ENCODE results near the gene CACNA1G. TPM values are rescaled to one million over a fixed set of nuclear protein-coding genes. Genes with fewer than 3 reads are reported as not detected.

The CACNA1G gene
- total and polyA plus RNA-seq, 2 experiments from 2014 or later, result 19.0 to 46.1 TPM

DNA sequence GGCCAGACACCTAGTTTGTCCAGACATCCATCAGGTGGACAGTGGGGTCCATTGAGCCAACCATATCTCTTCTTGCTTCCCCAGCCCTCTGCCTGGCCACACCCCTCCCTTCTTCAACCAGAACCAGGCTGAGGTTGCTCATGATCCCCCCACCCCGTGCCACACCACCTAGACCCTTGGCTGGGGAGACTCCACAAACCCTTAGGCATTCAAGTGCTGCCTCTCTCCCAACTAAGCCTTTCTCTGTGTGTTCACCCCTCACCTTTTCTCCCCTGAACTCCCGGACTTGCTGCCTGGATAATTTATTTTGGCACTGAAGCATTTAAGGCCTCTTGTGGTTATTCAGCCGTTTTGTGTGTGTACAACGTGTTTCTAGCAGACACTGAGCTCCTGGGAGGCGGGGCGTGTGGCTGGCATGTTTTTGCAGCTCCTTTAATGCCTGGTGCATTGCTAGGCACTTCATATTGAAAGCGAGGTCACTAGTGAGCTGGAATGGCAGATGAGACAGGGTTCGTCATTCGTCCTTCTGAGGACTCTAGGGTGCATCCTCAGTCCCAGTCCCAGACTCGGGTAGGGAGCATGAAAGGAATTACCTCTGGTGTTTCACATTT, 28.7 kb downstream of the CACNA1G start:
- Histone ChIP-seq H3K9me3 (ENCODE audit: low read depth) (no peaks in the 10 kb centered on the region), H3K4me3 (no peak overlapping the region), H3K36me3 (no peaks in the 10 kb centered on the region), H3K27ac (peak overlapping the region; percentile 75), H3K27me3 (no peaks in the 10 kb centered on the region), H3K4me1 (ENCODE audit: low read depth) (peaks cover 81% of the 10 kb centered on the region)
- TF ChIP-seq, protein P1, sequence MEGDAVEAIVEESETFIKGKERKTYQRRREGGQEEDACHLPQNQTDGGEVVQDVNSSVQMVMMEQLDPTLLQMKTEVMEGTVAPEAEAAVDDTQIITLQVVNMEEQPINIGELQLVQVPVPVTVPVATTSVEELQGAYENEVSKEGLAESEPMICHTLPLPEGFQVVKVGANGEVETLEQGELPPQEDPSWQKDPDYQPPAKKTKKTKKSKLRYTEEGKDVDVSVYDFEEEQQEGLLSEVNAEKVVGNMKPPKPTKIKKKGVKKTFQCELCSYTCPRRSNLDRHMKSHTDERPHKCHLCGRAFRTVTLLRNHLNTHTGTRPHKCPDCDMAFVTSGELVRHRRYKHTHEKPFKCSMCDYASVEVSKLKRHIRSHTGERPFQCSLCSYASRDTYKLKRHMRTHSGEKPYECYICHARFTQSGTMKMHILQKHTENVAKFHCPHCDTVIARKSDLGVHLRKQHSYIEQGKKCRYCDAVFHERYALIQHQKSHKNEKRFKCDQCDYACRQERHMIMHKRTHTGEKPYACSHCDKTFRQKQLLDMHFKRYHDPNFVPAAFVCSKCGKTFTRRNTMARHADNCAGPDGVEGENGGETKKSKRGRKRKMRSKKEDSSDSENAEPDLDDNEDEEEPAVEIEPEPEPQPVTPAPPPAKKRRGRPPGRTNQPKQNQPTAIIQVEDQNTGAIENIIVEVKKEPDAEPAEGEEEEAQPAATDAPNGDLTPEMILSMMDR (IDR thresholded peaks at IDR 0.05; ENCODE audit: low read depth, low read length), result no peak
- peak in 1 of 2 donors; percentile 19 for DNase-seq (ENCODE audit: low read depth in 1 of 2, low spot score in 1 of 2)

DNA sequence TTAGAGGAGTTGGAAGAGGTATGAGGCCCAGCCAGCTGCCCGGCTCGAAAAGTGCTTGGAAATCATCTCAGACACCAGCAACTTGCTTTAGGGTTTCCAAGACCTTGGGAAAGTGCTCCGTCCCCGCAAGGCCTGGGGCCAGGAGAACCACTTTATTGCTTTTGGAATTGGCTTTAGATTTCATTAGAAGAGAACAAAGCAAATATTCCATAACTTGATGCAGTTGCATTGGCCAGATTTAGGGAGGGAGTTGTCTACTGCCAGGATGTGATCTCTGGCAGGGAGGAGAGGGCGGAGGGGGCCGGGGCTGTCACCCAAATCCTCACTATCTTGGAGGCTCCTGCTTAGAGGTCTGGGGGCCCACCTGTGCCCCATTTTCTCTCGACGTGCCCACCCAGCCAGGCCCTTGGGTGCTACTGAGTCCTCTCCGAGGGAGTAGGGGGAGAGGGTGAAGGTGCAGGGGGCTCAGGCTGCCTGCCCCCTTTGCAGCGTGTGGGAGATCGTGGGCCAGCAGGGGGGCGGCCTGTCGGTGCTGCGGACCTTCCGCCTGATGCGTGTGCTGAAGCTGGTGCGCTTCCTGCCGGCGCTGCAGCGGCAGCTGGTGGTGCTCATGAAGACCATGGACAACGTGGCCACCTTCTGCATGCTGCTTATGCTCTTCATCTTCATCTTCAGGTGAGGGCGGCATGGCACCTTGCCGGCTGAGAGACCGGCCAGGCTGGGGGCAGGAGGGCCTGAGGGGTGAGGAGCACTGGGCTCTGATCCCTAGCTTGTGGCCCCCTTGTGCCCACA, 30.6 kb downstream of the CACNA1G start:
- peak overlapping the region; percentile 94 for H3K27ac ChIP-seq
- no peaks in the 10 kb centered on the region for H3K9me3 ChIP-seq (ENCODE audit: low read depth)
- DNase-seq (ENCODE audit: low read depth in 1 of 2, low spot score in 1 of 2), result no peak
- no peaks in the 10 kb centered on the region for H3K36me3 ChIP-seq
- H3K4me3 ChIP-seq, result no peak overlapping the region
- TF ChIP-seq, protein P1 (IDR thresholded peaks at IDR 0.05; ENCODE audit: low read depth, low read length), result no peak
- no peaks in the 10 kb centered on the region for H3K27me3 ChIP-seq
- H3K4me1 ChIP-seq (ENCODE audit: low read depth), result peaks cover 75% of the 10 kb centered on the region

DNA sequence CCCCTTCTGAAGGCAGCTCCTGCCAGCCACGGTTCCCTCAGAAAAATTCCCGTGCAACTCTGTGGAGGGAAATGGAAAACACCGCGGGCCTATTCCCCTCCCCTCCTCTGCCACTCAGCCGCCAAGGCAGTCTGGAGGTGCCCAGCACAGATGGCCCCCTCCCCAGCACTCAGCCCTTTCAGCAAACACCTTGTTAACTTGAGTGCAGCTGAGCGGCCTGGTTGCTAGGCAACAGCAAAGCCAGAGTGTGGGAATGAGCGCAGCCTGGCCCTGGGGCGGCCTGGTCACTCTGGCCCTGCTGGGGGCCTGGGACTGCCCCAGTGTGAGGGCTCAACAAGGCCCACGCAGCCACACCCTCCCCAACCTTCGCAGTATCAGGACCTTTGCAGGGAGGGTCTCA, 32.8 kb downstream of the CACNA1G start:
- peaks cover 56% of the 10 kb centered on the region for H3K4me1 ChIP-seq (ENCODE audit: low read depth)
- H3K9me3 ChIP-seq (ENCODE audit: low read depth), result no peaks in the 10 kb centered on the region
- H3K27ac ChIP-seq, result peak overlapping the region; percentile 94
- H3K36me3 ChIP-seq, result no peaks in the 10 kb centered on the region
- no peaks in the 10 kb centered on the region for H3K27me3 ChIP-seq
- DNase-seq (ENCODE audit: low read depth in 1 of 2, low spot score in 1 of 2), result peak in 1 of 2 donors; percentile 98
- no peak overlapping the region for H3K4me3 ChIP-seq
- TF ChIP-seq, protein P1 (IDR thresholded peaks at IDR 0.05; ENCODE audit: low read depth, low read length), result no peak

DNA sequence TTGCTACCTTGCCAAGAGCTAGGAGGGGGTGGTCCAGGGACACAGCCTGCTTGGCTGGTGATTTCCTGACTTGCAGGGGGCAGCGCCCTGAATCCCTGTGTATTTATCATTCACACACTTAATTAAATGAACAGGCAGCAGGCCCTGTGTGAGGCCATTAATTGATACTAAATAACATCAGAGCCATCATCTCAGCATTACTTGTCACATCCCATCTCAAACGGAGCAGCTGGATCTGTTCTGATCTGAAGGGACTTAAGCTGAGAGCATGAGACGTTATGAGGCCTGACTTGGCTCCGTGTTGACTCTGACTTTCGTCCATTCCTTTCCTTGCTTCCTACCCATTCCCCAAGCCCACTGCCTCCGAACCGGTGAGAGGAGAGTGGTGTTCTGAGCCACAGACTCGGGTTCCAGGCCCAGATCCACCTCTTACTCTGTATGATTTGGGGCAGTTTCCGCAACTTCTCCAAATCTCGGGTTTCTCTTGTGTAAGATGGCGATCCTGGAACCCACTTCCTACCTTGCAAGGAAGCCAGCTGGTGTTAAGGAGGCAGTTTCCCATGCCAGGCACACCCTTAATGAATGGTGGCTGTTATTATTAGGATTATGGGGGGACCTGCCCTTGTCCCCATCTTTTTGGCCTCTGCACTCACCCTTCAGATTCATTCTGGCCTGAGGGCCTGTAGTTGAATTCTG, 33.8 kb downstream of the CACNA1G start:
- no peak for DNase-seq (ENCODE audit: low read depth in 1 of 2, low spot score in 1 of 2)
- Histone ChIP-seq H3K36me3 (no peaks in the 10 kb centered on the region), H3K4me3 (no peak overlapping the region), H3K27me3 (no peaks in the 10 kb centered on the region), H3K4me1 (ENCODE audit: low read depth) (peaks cover 46% of the 10 kb centered on the region), H3K27ac (peak overlapping the region; percentile 94), H3K9me3 (ENCODE audit: low read depth) (no peaks in the 10 kb centered on the region)
- TF ChIP-seq, protein P1 (IDR thresholded peaks at IDR 0.05; ENCODE audit: low read depth, low read length), result no peak

DNA sequence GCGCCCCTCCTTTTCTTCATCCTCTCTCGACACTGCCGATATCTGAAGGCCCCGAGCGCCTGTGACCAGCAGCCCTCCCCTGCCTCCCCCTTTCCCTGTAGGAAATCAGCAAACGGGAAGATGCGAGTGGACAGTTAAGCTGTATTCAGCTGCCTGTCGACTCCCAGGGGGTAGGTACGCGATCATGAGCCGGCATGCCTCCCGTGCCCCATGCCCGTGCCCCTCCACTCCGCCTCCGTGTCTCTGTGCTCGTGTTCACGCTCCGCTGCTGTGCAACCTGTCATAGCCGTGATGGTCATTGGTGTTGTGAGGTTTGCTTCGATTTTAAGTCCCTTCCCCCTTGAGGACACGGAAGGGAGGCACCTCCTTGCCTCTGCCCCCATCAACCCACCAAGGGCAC, 34.4 kb downstream of the CACNA1G start:
- H3K27me3 ChIP-seq, result no peaks in the 10 kb centered on the region
- no peaks in the 10 kb centered on the region for H3K9me3 ChIP-seq (ENCODE audit: low read depth)
- H3K27ac ChIP-seq, result no peak overlapping the region
- H3K36me3 ChIP-seq, result no peaks in the 10 kb centered on the region
- no peak for DNase-seq (ENCODE audit: low read depth in 1 of 2, low spot score in 1 of 2)
- H3K4me3 ChIP-seq, result no peak overlapping the region
- peaks cover 40% of the 10 kb centered on the region for H3K4me1 ChIP-seq (ENCODE audit: low read depth)
- TF ChIP-seq, protein P1 (IDR thresholded peaks at IDR 0.05; ENCODE audit: low read depth, low read length), result no peak

Measured in cardiac muscle cell (in vitro differentiated cells and primary cell).